Keratinocyte (primary cell): ENCODE results near the gene ELMOD1.

ENCODE experiments used
- CTCF ChIP-seq, 3 experiments: IDR thresholded peaks in 1 of 3; conservative IDR thresholded peaks in 1 of 3; optimal IDR thresholded peaks in 1 of 3; 2 replicates in 2 of 3; 3 replicates in 1 of 3; pipeline versions ENCODE3 to v1.5.1; 2011; ENCODE audit warnings: low read length in 3 of 3, mild to moderate bottlenecking in 3 of 3, moderate library complexity in 2 of 3, control low read depth in 1 of 3, inconsistent platforms in 1 of 3; ENCODE audit not compliant: insufficient read depth in 2 of 3; ENCODE audit errors: extremely low read depth in 1 of 3
- EZH2 ChIP-seq: IDR thresholded peaks from one replicate; pipeline ENCODE4 v1.6.1; 2012; ENCODE audit warnings: inconsistent platforms, mild to moderate bottlenecking, low read length, moderate library complexity

- no peak for TF ChIP-seq CTCF (optimal IDR thresholded peaks at IDR 0.05 in 1 of 3, IDR thresholded peaks at IDR 0.05 in 1 of 3, conservative IDR thresholded peaks at IDR 0.05 in 1 of 3; ENCODE audit: extremely low read depth in 1 of 3, insufficient read depth in 2 of 3, low read length in 3 of 3)
- no peak for TF ChIP-seq EZH2
Measured at GRCh38 chr11:107545101-107545514, 45.8 kb upstream of the ELMOD1 start.
